WTC11 (cell line): Measurements from ENCODE around the gene MTREX. TPM values are rescaled to one million over a fixed set of nuclear protein-coding genes. Genes with fewer than 3 reads are reported as not detected.

ENCODE experiments used
- ATAC-seq: fragments of 200-7000 bp; cut with Tn5 transposase; 2 replicates; pipeline ENCODE4 v1.10.0; 2021; ENCODE audit warnings: mild to moderate bottlenecking, moderate library complexity
- CTCF ChIA-PET: fragments of 300-600 bp; sonication (Branson Sonifier 250); formaldehyde crosslinking; loops from one replicate; lab custom pipeline; 2021; ENCODE audit warnings: antibody characterized with exemption; lab: Charles Lee
- POLR2A ChIA-PET: fragments of 350-600 bp; sonication (Branson Sonifier 250); formaldehyde crosslinking; loops from one replicate; lab custom pipeline; 2021; ENCODE audit warnings: antibody characterized with exemption; lab: Charles Lee
- DNase-seq: peaks from one replicate; pipeline ENCODE4 v3.0.0; 2021; ENCODE audit warnings: low spot score
- H3K27ac Mint-ChIP-seq: 2 replicates; pipeline ENCODE4 v1.8.0; 2021; ENCODE audit warnings: mixed read lengths
- H3K27me3 Mint-ChIP-seq: 2 replicates; pipeline ENCODE4 v1.8.0; 2021; ENCODE audit warnings: low read depth, mild to moderate bottlenecking, moderate library complexity, mixed read lengths
- H3K36me3 Mint-ChIP-seq: 2 replicates; pipeline ENCODE4 v1.8.0; 2021; ENCODE audit warnings: mixed read lengths
- H3K4me1 Mint-ChIP-seq: 2 replicates; pipeline ENCODE4 v1.8.0; 2022; ENCODE audit warnings: mixed read lengths
- H3K4me3 Mint-ChIP-seq: 2 replicates; pipeline ENCODE4 v1.8.0; 2021; ENCODE audit warnings: mild to moderate bottlenecking, moderate library complexity, mixed read lengths
- H3K9me3 Mint-ChIP-seq: 2 replicates; pipeline ENCODE4 v1.8.0; 2021; ENCODE audit warnings: mixed read lengths
- CBFB ChIP-seq: sonication (generic); formaldehyde crosslinking; IDR thresholded peaks from 2 replicates; pipeline ENCODE4 v1.8.1; 2022; ENCODE audit warnings: mild to moderate bottlenecking, low read depth, missing genetic modification reagents
- CREB1 ChIP-seq: sonication (generic); formaldehyde crosslinking; IDR thresholded peaks from 2 replicates; pipeline ENCODE4 v1.8.0; 2023; ENCODE audit warnings: mild to moderate bottlenecking, missing genetic modification reagents
- ELF4 ChIP-seq: sonication (generic); formaldehyde crosslinking; IDR thresholded peaks from 2 replicates; pipeline ENCODE4 v1.8.1; 2022; ENCODE audit warnings: low read depth, mild to moderate bottlenecking, moderate library complexity, missing genetic modification reagents
- ETV6 ChIP-seq: sonication (generic); formaldehyde crosslinking; IDR thresholded peaks from 2 replicates; pipeline ENCODE4 v1.8.1; 2022; ENCODE audit warnings: mild to moderate bottlenecking, missing genetic modification reagents
- FOXK1 ChIP-seq: sonication (generic); formaldehyde crosslinking; IDR thresholded peaks from 2 replicates; pipeline ENCODE4 v1.8.0; 2022; ENCODE audit warnings: mild to moderate bottlenecking, moderate library complexity, missing genetic modification reagents
- GABPB1 ChIP-seq: sonication (generic); formaldehyde crosslinking; IDR thresholded peaks from 2 replicates; pipeline ENCODE4 v1.8.1; 2023; ENCODE audit warnings: mild to moderate bottlenecking, missing genetic modification reagents
- MXD4 ChIP-seq: fragments of 250-450 bp; sonication (Bioruptor Pico); IDR thresholded peaks from 2 replicates; pipeline ENCODE4 v1.8.0; 2021; ENCODE audit warnings: mild to moderate bottlenecking, moderate library complexity, borderline replicate concordance
- OVOL2 ChIP-seq: fragments of 250-450 bp; sonication (Bioruptor Pico); IDR thresholded peaks from 2 replicates; pipeline ENCODE4 v1.9.0; 2021; ENCODE audit warnings: mild to moderate bottlenecking, borderline replicate concordance
- PRRX2 ChIP-seq: fragments of 250-450 bp; sonication (Bioruptor Pico); IDR thresholded peaks from 2 replicates; pipeline ENCODE4 v1.8.0; 2021; ENCODE audit warnings: mild to moderate bottlenecking
- SOX15 ChIP-seq: fragments of 250-450 bp; sonication (Bioruptor Pico); IDR thresholded peaks from 2 replicates; pipeline ENCODE4 v1.9.0; 2021; ENCODE audit warnings: mild to moderate bottlenecking
- TCF7 ChIP-seq: sonication (generic); formaldehyde crosslinking; IDR thresholded peaks from 2 replicates; pipeline ENCODE4 v1.8.0; 2022; ENCODE audit warnings: mild to moderate bottlenecking, low read depth, missing genetic modification reagents, moderate library complexity
- TEAD1 ChIP-seq: sonication (generic); formaldehyde crosslinking; IDR thresholded peaks from 2 replicates; pipeline ENCODE4 v1.8.0; 2022; ENCODE audit warnings: mild to moderate bottlenecking, missing genetic modification reagents
- TEAD4 ChIP-seq: sonication (generic); formaldehyde crosslinking; IDR thresholded peaks from 2 replicates; pipeline ENCODE4 v1.8.0; 2022; ENCODE audit warnings: mild to moderate bottlenecking, missing genetic modification reagents
- ZNF219 ChIP-seq: sonication (generic); formaldehyde crosslinking; IDR thresholded peaks from 2 replicates; pipeline ENCODE4 v1.8.0; 2023; ENCODE audit warnings: missing genetic modification reagents, mild to moderate bottlenecking, borderline replicate concordance
- total RNA-seq: library from RNA; stranded (reverse); gene quantifications from 3 replicates; pipeline ENCODE4 v1.2.3, GENCODE V29; 2021
- TF ChIP-seq, protein P1 (sequence below): sonication (generic); formaldehyde crosslinking; conservative IDR thresholded peaks from 2 replicates; pipeline ENCODE4 v1.8.1; 2023; ENCODE audit warnings: mild to moderate bottlenecking, low read depth, missing genetic modification reagents, moderate library complexity
- TF ChIP-seq, protein P2 (sequence below): sonication (generic); formaldehyde crosslinking; IDR thresholded peaks from 2 replicates; pipeline ENCODE4 v1.8.1; 2022; ENCODE audit warnings: low read depth, mild to moderate bottlenecking, moderate library complexity, missing genetic modification reagents, borderline replicate concordance
- TF ChIP-seq, protein P3 (sequence below): sonication (generic); formaldehyde crosslinking; IDR thresholded peaks from 2 replicates; pipeline ENCODE4 v1.8.1; 2022; ENCODE audit warnings: missing genetic modification reagents, borderline replicate concordance
- TF ChIP-seq, protein P4 (sequence below): fragments of 250-450 bp; sonication (Bioruptor Pico); IDR thresholded peaks from 2 replicates; pipeline ENCODE4 v2.1.2; 2022; ENCODE audit warnings: mild to moderate bottlenecking, moderate library complexity

Gene MTREX
- total RNA-seq, 1 experiment from 2014 or later = 110 TPM

DNA sequence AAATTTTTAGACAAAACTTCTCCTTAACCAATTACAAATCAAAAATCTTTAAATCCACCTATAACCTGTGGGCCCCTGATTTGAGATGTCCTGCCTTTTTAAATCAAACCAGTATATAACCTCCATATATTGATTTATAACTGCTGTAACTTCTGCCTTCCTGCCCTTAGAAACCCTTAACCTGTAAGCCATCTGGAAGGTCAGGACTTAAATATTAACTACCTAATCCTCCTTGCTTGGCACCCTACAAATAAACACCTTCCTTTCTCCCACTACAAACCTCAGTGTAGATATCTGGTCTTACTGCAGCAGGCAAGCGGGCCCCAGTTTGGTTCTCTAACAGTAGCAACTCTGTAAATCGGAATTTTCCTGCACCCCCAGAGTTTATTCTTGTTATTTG lies 83.9 kb downstream of the MTREX start (continued):
- TF ChIP-seq, protein P1, sequence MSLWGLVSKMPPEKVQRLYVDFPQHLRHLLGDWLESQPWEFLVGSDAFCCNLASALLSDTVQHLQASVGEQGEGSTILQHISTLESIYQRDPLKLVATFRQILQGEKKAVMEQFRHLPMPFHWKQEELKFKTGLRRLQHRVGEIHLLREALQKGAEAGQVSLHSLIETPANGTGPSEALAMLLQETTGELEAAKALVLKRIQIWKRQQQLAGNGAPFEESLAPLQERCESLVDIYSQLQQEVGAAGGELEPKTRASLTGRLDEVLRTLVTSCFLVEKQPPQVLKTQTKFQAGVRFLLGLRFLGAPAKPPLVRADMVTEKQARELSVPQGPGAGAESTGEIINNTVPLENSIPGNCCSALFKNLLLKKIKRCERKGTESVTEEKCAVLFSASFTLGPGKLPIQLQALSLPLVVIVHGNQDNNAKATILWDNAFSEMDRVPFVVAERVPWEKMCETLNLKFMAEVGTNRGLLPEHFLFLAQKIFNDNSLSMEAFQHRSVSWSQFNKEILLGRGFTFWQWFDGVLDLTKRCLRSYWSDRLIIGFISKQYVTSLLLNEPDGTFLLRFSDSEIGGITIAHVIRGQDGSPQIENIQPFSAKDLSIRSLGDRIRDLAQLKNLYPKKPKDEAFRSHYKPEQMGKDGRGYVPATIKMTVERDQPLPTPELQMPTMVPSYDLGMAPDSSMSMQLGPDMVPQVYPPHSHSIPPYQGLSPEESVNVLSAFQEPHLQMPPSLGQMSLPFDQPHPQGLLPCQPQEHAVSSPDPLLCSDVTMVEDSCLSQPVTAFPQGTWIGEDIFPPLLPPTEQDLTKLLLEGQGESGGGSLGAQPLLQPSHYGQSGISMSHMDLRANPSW (CRISPR knock-in tag) = no peak
- no peak for TF ChIP-seq OVOL2 (CRISPR knock-in tag)
- TF ChIP-seq, protein P2, sequence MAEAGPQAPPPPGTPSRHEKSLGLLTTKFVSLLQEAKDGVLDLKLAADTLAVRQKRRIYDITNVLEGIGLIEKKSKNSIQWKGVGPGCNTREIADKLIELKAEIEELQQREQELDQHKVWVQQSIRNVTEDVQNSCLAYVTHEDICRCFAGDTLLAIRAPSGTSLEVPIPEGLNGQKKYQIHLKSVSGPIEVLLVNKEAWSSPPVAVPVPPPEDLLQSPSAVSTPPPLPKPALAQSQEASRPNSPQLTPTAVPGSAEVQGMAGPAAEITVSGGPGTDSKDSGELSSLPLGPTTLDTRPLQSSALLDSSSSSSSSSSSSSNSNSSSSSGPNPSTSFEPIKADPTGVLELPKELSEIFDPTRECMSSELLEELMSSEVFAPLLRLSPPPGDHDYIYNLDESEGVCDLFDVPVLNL (CRISPR knock-in tag) = no peak

DNA sequence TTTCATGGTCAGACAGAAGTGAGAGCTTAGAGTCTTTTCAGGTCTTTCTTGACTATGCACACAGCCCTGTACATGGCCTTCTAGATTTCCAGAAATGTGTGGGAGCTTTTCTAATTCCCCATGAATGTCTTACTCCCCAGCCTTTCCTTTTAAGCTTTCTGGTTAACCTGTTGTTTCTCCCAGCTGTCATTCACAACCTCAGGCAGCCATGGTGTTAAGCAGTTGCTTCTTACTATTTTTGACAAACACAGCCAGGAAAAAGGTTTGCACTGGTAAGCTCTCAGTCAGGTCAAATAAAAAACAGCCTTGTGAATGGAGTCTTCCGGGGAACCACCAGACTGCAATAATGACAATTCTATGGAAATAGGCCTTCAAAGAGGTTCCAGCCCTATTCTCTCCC lies 84.9 kb downstream of the MTREX start:
- ChIA-PET CTCF (interaction anchor here (1.0 kb wide), 1 partner anchor 9 kb away, joined by 3 read pairs; no protein-coding TSS in a partner anchor), POLR2A (no interaction called here)
- no peak overlapping the region for H3K4me3 Mint-ChIP-seq
- DNase-seq (no peak), ATAC-seq (no peak)
- peaks cover 20% of the 10 kb centered on the region for H3K9me3 Mint-ChIP-seq
- peaks cover 57% of the 10 kb centered on the region for H3K36me3 Mint-ChIP-seq
- H3K27me3 Mint-ChIP-seq = no peaks in the 10 kb centered on the region
- H3K27ac Mint-ChIP-seq = no peak overlapping the region
- H3K4me1 Mint-ChIP-seq = peaks cover 19% of the 10 kb centered on the region
- TF ChIP-seq, protein P3, sequence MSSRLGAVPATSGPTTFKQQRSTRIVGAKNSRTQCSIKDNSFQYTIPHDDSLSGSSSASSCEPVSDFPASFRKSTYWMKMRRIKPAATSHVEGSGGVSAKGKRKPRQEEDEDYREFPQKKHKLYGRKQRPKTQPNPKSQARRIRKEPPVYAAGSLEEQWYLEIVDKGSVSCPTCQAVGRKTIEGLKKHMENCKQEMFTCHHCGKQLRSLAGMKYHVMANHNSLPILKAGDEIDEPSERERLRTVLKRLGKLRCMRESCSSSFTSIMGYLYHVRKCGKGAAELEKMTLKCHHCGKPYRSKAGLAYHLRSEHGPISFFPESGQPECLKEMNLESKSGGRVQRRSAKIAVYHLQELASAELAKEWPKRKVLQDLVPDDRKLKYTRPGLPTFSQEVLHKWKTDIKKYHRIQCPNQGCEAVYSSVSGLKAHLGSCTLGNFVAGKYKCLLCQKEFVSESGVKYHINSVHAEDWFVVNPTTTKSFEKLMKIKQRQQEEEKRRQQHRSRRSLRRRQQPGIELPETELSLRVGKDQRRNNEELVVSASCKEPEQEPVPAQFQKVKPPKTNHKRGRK = no peak
- TF ChIP-seq SOX15 (CRISPR knock-in tag) = no peak
- TF ChIP-seq, protein P2 (CRISPR knock-in tag) = no peak
- no peak for TF ChIP-seq GABPB1 (CRISPR knock-in tag)
- no peak for TF ChIP-seq CREB1 (CRISPR knock-in tag)
- no peak for TF ChIP-seq MXD4 (CRISPR knock-in tag)
- TF ChIP-seq CBFB (CRISPR knock-in tag) = no peak
- no peak for TF ChIP-seq ETV6 (CRISPR knock-in tag)
- no peak for TF ChIP-seq TEAD4
- TF ChIP-seq PRRX2 (CRISPR knock-in tag) = no peak
- no peak for TF ChIP-seq TEAD1
- TF ChIP-seq FOXK1 (CRISPR knock-in tag) = no peak
- no peak for TF ChIP-seq ELF4
- TF ChIP-seq TCF7 (CRISPR knock-in tag) = no peak
- TF ChIP-seq, protein P1 (CRISPR knock-in tag) = no peak
- TF ChIP-seq, protein P4, sequence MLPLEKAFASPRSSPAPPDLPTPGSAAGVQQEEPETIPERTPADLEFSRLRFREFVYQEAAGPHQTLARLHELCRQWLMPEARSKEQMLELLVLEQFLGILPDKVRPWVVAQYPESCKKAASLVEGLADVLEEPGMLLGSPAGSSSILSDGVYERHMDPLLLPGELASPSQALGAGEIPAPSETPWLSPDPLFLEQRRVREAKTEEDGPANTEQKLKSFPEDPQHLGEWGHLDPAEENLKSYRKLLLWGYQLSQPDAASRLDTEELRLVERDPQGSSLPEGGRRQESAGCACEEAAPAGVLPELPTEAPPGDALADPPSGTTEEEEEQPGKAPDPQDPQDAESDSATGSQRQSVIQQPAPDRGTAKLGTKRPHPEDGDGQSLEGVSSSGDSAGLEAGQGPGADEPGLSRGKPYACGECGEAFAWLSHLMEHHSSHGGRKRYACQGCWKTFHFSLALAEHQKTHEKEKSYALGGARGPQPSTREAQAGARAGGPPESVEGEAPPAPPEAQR (CRISPR knock-in tag) = no peak
- no peak for TF ChIP-seq ZNF219 (CRISPR knock-in tag)
